Stimulated activated CD8-positive, alpha-beta memory T cell treated with anti-CD3 and anti-CD28 coated beads, Interleukin-12 subunit alpha, Interleukin-12 subunit beta, amount 100 ng/mL, for 4 hours (primary cell): ENCODE results near the gene PARP11.

Experiments
- DNase-seq: peaks from one replicate; pipeline ENCODE4 v3.0.0-alpha.2; 2020; ENCODE audit warnings: low read depth

PARP11 gene

DNA sequence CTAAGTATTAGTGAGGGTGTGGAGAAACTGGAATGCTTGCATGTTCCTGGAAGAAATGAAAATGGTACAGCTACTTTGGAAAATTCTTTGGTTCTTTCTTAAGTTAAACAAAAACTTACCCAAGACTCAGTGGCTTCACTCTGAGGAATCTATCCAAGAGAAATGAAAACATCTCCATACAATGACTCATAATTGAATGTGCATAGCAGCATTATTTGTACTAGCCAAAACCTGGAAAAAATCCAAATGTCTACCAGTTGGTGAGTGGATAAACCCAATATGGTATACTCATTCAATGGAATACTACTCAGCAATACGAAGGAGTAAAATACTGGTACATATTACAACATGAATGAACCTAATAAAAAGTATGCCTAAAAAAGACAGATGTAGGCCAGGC is 102.3 kb downstream of the PARP11 start:
- DNase-seq, result no peak

DNA sequence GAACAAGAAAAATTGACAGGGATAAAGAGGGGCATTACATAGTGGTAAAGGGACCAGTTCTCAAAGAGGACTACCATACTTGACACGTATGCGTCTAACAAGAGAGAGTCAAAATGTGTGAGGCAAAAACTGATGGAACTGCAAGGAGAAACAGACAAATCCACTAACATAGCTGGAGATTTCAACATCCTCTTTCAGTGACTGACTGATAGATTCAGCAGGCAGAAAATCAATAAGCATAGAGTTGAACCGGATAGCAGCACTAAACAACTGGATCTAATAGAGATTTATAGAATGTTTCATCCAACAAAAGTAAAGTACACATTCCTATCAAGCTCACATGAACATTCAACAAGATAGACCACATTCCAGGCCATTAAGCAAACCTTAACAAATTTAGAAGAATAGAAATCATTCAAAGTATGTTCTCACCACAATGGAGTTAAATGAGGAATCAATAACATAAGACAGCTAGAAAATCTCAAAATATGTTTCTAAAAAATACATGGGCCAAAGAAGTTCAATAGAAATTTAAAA is 104.2 kb downstream of the PARP11 start:
- DNase-seq, result no peak

GRCh38 chr12:3761116-3761735 is 112.0 kb downstream of the PARP11 start:
- no peak for DNase-seq

DNA sequence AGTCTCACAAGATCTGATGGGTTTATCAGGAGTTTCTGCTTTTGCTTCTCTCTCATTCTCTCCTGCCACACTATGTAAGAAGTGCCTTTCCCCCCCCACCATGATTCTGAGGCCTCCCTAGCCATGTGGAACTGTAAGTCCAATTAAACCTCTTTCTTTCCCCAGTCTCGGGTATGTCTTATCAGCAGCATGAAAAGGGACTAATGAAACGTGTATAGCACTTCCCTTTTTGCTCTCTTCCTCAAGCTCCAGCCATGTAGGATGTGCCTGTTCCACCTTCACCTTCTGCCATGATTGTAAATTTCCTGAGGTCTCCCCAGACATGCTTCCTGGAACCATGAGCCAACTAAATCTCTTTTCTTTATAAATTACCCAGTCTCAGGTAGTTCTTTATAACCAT is 113.3 kb downstream of the PARP11 start:
- DNase-seq, result no peak
